ENCODE results near the gene MACROD2. TPM values are rescaled to one million over a fixed set of nuclear protein-coding genes. Genes with fewer than 3 reads are reported as not detected.

MACROD2 gene
- total RNA-seq, 2 donors from 2014 or later: 8.0 to 19.4 TPM

GRCh38 chr20:14865731-14866130 is 870.4 kb downstream of the MACROD2 start:
- no peaks in the 10 kb centered on the region for H3K36me3 ChIP-seq
- H3K27me3 ChIP-seq (replicated peaks; ENCODE audit: insufficient read depth): no peaks in the 10 kb centered on the region
- no peak overlapping the region for H3K4me3 ChIP-seq
- TF ChIP-seq, protein P1, sequence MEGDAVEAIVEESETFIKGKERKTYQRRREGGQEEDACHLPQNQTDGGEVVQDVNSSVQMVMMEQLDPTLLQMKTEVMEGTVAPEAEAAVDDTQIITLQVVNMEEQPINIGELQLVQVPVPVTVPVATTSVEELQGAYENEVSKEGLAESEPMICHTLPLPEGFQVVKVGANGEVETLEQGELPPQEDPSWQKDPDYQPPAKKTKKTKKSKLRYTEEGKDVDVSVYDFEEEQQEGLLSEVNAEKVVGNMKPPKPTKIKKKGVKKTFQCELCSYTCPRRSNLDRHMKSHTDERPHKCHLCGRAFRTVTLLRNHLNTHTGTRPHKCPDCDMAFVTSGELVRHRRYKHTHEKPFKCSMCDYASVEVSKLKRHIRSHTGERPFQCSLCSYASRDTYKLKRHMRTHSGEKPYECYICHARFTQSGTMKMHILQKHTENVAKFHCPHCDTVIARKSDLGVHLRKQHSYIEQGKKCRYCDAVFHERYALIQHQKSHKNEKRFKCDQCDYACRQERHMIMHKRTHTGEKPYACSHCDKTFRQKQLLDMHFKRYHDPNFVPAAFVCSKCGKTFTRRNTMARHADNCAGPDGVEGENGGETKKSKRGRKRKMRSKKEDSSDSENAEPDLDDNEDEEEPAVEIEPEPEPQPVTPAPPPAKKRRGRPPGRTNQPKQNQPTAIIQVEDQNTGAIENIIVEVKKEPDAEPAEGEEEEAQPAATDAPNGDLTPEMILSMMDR (IDR thresholded peaks at IDR 0.05): no peak
- TF ChIP-seq POLR2A (IDR thresholded peaks at IDR 0.05): no peak
- no peak for TF ChIP-seq POLR2AphosphoS5 (IDR thresholded peaks at IDR 0.05)
- intact Hi-C loops (cut with DNase I): no loop called here
- H3K27ac ChIP-seq: no peak overlapping the region
- no peaks in the 10 kb centered on the region for H3K4me1 ChIP-seq (replicated peaks)
- no peak for DNase-seq (ENCODE audit: low spot score)
- no peaks in the 10 kb centered on the region for H3K9me3 ChIP-seq

DNA sequence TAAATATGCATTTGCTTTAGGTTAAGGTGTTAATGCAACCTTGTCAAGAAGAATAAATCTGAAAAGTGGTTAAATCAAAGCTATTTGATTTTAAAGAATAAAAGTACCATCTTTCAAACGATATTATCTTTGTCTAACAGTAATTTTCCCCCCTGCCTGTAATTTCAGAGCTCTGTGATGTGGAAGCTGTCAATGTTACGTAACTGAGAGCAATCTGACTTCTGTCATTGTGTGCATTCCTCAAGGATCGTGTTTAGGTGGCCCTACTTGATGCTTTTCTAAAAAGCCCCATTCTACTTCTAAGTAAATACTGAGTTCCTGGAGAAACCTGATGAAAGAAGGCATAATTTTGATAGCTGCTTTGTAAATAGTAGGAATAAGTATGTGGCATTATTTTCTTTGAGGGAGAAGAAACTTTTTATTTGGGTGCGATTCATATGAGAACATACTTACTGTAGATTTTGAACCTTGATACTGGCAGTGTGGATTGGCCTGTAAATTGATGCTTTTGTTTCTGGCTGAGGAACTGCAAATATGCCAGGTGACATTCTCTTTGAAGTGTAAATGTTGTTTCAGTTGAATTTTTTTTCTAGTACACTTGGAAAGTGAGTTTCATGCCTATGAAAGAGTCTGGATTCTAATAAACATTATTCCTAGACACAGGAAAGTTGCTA is 871.7 kb downstream of the MACROD2 start:
- no peaks in the 10 kb centered on the region for H3K4me1 ChIP-seq (replicated peaks)
- no peak overlapping the region for H3K4me3 ChIP-seq
- no peaks in the 10 kb centered on the region for H3K36me3 ChIP-seq
- 44% methylated on average over 4 of the region's 4 CpGs for WGBS
- intact Hi-C loops (cut with DNase I): no loop called here
- H3K27ac ChIP-seq: no peak overlapping the region
- DNase-seq (ENCODE audit: low spot score): no peak
- H3K27me3 ChIP-seq (replicated peaks; ENCODE audit: insufficient read depth): no peaks in the 10 kb centered on the region
- no peaks in the 10 kb centered on the region for H3K9me3 ChIP-seq
- TF ChIP-seq POLR2AphosphoS5 (IDR thresholded peaks at IDR 0.05): no peak
- TF ChIP-seq POLR2A (IDR thresholded peaks at IDR 0.05): no peak
- TF ChIP-seq, protein P1 (IDR thresholded peaks at IDR 0.05): no peak

DNA sequence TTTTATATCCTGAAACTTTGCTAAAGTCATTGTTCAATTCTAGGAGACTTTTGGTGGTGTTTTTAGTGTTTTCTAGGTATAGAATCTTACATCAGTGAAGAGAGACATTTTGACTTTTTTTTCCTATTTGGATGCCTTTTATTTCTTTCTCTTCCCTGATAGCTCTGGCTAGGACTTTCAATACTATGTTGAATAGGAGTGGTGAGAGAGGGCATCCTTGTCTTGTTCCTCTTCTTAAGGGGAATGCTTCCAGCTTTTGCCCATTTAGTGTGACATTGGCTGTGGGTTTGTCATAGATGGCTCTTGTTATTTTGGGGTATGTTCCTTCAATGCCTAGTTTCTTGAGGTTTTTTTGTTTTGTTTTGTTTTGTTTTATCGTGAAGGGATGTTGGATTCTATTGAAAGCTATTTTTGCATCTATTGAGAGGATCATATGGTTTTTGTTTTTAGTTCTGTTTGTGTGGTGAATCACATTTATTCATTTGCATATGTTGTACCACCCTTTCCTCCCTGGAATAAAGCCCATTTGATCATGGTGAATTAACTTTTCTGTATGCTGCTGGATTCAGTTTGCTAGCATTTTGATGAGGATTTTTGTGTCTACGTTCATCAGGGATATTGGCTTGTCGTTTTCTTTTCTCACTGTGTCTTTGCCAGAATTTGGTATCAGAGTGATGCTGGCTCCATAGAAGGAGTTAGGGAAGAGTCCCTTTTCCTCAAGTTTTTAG is 882.1 kb downstream of the MACROD2 start:
- H3K36me3 ChIP-seq: no peaks in the 10 kb centered on the region
- no peak for DNase-seq (ENCODE audit: low spot score)

DNA sequence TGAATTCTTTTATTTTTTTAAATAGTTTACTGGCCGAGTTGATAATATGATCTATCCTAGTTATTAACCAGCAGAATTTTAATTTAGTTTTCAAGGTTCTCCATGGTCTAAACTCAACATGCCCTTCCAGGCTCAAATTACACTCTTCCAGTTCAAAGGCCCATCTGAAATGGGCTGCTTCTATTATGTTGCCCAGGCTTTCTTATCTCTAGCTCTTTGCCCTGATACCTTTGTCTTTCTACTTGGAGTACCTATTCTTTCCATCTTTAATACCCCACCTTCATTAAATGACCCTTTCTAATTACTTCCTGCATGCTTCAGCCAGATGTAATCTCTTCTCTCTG is 883.3 kb downstream of the MACROD2 start:
- no peaks in the 10 kb centered on the region for H3K36me3 ChIP-seq
- no peak overlapping the region for H3K4me3 ChIP-seq
- no peak for DNase-seq (ENCODE audit: low spot score)
- H3K27me3 ChIP-seq (replicated peaks; ENCODE audit: insufficient read depth): no peaks in the 10 kb centered on the region
- intact Hi-C loops (cut with DNase I): no loop called here
- H3K27ac ChIP-seq: no peak overlapping the region
- TF ChIP-seq POLR2A (IDR thresholded peaks at IDR 0.05) (no peak), POLR2AphosphoS5 (IDR thresholded peaks at IDR 0.05) (no peak)
- TF ChIP-seq, protein P1 (IDR thresholded peaks at IDR 0.05): no peak
- no peaks in the 10 kb centered on the region for H3K9me3 ChIP-seq
- H3K4me1 ChIP-seq (replicated peaks): no peaks in the 10 kb centered on the region
- WGBS: 98% methylated on average over 1 of the region's 1 CpG

More for the DNA sequence above, 882.1 kb downstream of the MACROD2 start:
- no peaks in the 10 kb centered on the region for H3K27me3 ChIP-seq (replicated peaks; ENCODE audit: insufficient read depth)
- no peak for TF ChIP-seq POLR2A (IDR thresholded peaks at IDR 0.05)
- TF ChIP-seq POLR2AphosphoS5 (IDR thresholded peaks at IDR 0.05): no peak
- no peak overlapping the region for H3K4me3 ChIP-seq
- intact Hi-C loops (cut with DNase I): no loop called here
- 92% methylated on average over 3 of the region's 3 CpGs for WGBS
- H3K4me1 ChIP-seq (replicated peaks): no peaks in the 10 kb centered on the region
- no peaks in the 10 kb centered on the region for H3K9me3 ChIP-seq
- no peak overlapping the region for H3K27ac ChIP-seq

DNA sequence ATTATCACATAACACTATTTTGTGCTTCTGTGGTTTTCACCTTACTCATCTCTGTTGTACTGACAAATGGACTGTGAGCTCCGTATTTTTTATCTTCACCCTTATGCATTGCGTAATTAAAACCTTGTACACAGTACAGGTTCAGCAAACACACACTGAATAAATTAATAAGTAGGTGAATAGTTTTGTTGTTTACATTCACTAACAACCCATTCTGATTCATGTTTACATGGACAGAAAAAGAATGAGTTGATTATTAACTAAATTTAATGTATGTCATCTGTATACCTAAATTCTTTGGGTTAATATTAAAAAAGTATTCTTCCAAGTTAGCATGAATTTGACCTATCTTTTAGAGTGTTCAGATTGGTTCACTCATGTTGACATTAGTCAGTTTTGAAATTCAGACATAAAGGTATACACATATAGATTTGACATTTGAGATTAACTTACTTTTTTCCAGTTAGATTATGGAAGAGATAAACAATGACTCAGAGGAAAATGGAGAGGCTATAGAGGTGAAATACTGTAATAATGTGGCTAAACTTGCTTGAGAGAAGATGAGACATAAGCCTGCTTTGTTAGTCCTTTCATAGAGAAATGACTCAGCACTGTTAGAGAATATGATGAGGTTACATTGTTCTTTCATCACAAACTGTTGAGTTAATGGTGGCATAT is 883.8 kb downstream of the MACROD2 start:
- Histone ChIP-seq H3K36me3 (no peaks in the 10 kb centered on the region), H3K4me3 (no peak overlapping the region), H3K27me3 (replicated peaks; ENCODE audit: insufficient read depth) (no peaks in the 10 kb centered on the region), H3K27ac (no peak overlapping the region), H3K9me3 (no peaks in the 10 kb centered on the region), H3K4me1 (replicated peaks) (no peaks in the 10 kb centered on the region)
- intact Hi-C loops (cut with DNase I): no loop called here
- TF ChIP-seq POLR2A (IDR thresholded peaks at IDR 0.05) (no peak), POLR2AphosphoS5 (IDR thresholded peaks at IDR 0.05) (no peak)
- TF ChIP-seq, protein P1 (IDR thresholded peaks at IDR 0.05): no peak
- WGBS: 71% methylated on average over 2 of the region's 2 CpGs
- DNase-seq (ENCODE audit: low spot score): no peak
